Kidney (tissue), 14 donors: ENCODE measurements around the gene DMBX1. TPM values are rescaled to one million over a fixed set of nuclear protein-coding genes. Genes with fewer than 3 reads are reported as not detected.
A peak's percentile ranks its signal among the peaks of the same experiment; 100 is the strongest.

ENCODE experiments used
- DNase-seq, 5 donors: peaks; one replicate each; pipeline ENCODE4 v3.0.0-alpha.2; 2013 to 2020
- FAIRE-seq: peaks from 2 replicates; lab custom pipeline; 2012; peaks lifted over from hg19 to GRCh38; lab: Jason Lieb, UNC
- H3K27ac ChIP-seq, 2 donors: one replicate each; pipeline ENCODE4 v1.7.0; 2013; ENCODE audit warnings: low read depth in 2 of 2, low read length in 2 of 2, inconsistent platforms in 1 of 2
- H3K27me3 ChIP-seq: one replicate; pipeline ENCODE4 v1.7.1; 2013; ENCODE audit warnings: low read length, inconsistent platforms; ENCODE audit not compliant: control insufficient read depth, insufficient read depth
- H3K36me3 ChIP-seq, 3 donors: one replicate each; pipeline versions ENCODE4 v1.7.0 to v1.7.1; 2013; ENCODE audit warnings: low read length in 3 of 3, control low read depth in 1 of 3, inconsistent platforms in 1 of 3; ENCODE audit not compliant: insufficient read depth in 3 of 3, control insufficient read depth in 2 of 3
- H3K4me1 ChIP-seq, 3 donors: one replicate each; pipeline versions ENCODE4 v1.7.0 to v1.7.1; 2013; ENCODE audit warnings: low read length in 3 of 3, inconsistent platforms in 1 of 3, low read depth in 1 of 3; ENCODE audit not compliant: control insufficient read depth in 2 of 3, insufficient read depth in 2 of 3
- H3K4me3 ChIP-seq, 3 donors: one replicate each; pipeline versions ENCODE4 v1.7.0 to v1.8.1; 2013; ENCODE audit warnings: low read length in 3 of 3, control low read depth in 1 of 3, inconsistent platforms in 1 of 3
- H3K9ac ChIP-seq, 3 donors: one replicate each; pipeline versions ENCODE4 v1.7.0 to v1.7.1; 2013; ENCODE audit warnings: low read length in 3 of 3, control low read depth in 1 of 3, inconsistent platforms in 1 of 3
- H3K9me3 ChIP-seq, 3 donors: one replicate each; pipeline versions ENCODE4 v1.7.0 to v1.7.1; 2013; ENCODE audit warnings: low read length in 3 of 3, control low read depth in 1 of 3, inconsistent platforms in 1 of 3; ENCODE audit not compliant: control insufficient read depth in 2 of 3, insufficient read depth in 1 of 3
- intact Hi-C: fragments of 100-400 bp; cut with DNase I; formaldehyde crosslinking; loops from one replicate; pipeline ENCODE4 v1.11.1; 2022
- polyA plus RNA-seq: library from polyadenylated mRNA; stranded (reverse); fragments of 350-450 nt; fragmentation: Illumina TruSeq; extraction: RNeasy Lipid Tissue Mini Kit (QIAGEN cat#74804); gene quantifications from one replicate; pipeline ENCODE4 v1.2.3, GENCODE V29; 2014; ENCODE audit warnings: low read depth, low replicate concordance; ENCODE audit not compliant: insufficient read depth
- total RNA-seq: library from RNA; stranded (reverse); fragmentation: NEBNext Ultra II Directional; extraction: Animal tissue kit (Norgen Biotek cat#: 25700); gene quantifications from one replicate; pipeline ENCODE4 v1.2.1, GENCODE V29; 2021
- TF ChIP-seq, protein P1 (sequence below): IDR thresholded peaks from 3 replicates; pipeline ENCODE4 v1.5.1; 2012; ENCODE audit warnings: mild to moderate bottlenecking, moderate library complexity, borderline replicate concordance; ENCODE audit not compliant: insufficient read depth; ENCODE audit errors: extremely low read depth
- donor health status: control.
- donor health status: control.
- donor health status: control.
- donor health status: control.
- donor health status: control.
- donor health status: DM: yes; HTN: yes; CAD: no.
- donor health status: Normal renal cell carcinoma (clear cell type).

The DMBX1 gene
- total and polyA plus RNA-seq, 2 donors from 2014 or later: not detected

DNA sequence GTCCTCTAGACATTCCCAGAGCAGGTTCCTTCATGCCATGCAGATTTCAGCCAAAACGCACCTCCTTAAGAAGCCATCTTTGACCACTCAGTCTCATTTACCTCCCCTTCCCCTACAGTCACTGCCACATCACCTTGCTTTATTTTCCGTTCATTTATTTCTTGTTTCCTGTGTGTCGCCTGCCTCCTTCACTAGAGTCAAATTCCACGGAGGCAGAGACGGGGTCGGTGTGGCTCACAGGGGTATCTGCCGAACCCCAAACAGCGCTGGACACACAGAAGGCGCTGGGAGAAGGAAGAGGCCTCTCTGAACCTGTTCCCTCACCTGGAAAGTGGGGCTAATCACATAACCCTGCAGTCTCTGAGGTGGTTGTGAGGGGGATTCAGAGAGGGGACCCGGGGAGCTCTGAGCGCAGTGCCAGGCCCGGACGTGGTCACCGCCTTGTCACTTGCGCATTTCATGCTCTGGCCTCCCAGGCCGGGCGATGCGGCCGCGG lies 23.6 kb upstream of the DMBX1 start:
- H3K9me3 ChIP-seq: no peaks in the 10 kb centered on the region
- no peak overlapping the region for H3K9ac ChIP-seq
- intact Hi-C loops: no loop called here
- H3K4me1 ChIP-seq: peaks cover 0 to 6% (median 6%) of the 10 kb centered on the region in 3 donors
- H3K27ac ChIP-seq: no peak overlapping the region
- no peak for FAIRE-seq
- no peak overlapping the region for H3K4me3 ChIP-seq
- TF ChIP-seq, protein P1, sequence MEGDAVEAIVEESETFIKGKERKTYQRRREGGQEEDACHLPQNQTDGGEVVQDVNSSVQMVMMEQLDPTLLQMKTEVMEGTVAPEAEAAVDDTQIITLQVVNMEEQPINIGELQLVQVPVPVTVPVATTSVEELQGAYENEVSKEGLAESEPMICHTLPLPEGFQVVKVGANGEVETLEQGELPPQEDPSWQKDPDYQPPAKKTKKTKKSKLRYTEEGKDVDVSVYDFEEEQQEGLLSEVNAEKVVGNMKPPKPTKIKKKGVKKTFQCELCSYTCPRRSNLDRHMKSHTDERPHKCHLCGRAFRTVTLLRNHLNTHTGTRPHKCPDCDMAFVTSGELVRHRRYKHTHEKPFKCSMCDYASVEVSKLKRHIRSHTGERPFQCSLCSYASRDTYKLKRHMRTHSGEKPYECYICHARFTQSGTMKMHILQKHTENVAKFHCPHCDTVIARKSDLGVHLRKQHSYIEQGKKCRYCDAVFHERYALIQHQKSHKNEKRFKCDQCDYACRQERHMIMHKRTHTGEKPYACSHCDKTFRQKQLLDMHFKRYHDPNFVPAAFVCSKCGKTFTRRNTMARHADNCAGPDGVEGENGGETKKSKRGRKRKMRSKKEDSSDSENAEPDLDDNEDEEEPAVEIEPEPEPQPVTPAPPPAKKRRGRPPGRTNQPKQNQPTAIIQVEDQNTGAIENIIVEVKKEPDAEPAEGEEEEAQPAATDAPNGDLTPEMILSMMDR: no peak
- H3K36me3 ChIP-seq: no peaks in the 10 kb centered on the region
- no peak for DNase-seq
- H3K27me3 ChIP-seq: peaks cover 15% of the 10 kb centered on the region

DNA sequence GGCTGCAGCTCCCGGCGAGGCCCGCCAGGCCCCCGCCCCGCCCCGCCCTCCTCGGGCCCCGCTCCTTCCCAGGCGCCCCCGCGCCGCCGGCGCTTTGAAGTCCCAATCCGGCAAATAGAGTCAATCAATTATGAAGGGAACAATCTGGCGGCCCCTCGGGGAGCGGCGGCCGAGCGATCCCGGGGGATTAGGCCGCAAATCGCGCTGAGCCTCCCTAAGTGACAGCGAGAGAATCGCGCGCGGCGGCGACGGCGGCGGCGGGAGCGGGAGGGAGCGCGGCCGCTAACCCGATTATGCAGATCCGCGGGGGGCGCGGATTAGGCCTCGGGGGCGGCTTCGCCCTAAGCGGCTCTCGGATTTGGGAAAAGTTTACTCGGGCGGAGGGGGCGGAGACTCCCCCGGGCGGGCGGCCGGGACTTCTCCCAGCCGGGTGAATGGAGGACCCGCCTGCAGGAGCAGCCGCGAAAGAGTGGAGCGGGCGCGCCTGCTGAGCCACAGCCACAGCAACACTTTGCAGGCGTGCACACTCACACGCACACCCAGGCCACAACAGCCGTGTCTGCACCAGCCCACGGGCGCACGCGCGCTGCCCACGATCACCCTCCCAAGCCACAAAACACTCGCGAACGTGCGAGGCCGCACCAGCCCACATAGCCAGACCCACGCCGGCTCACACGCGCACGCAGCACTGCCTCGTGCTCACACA lies 23.0 kb upstream of the DMBX1 start:
- DNase-seq: peak; percentile 47 to 81 (median 68)
- TF ChIP-seq, protein P1: no peak
- Histone ChIP-seq H3K9ac (no peak overlapping the region), H3K4me1 (peaks cover 0 to 6% (median 6%) of the 10 kb centered on the region in 3 donors), H3K27ac (no peak overlapping the region), H3K4me3 (peak overlapping the region; percentile 26 to 56 (median 39)), H3K27me3 (peaks cover 15% of the 10 kb centered on the region), H3K9me3 (no peaks in the 10 kb centered on the region), H3K36me3 (no peaks in the 10 kb centered on the region)
- FAIRE-seq: no peak
- intact Hi-C loops: no loop called here

DNA sequence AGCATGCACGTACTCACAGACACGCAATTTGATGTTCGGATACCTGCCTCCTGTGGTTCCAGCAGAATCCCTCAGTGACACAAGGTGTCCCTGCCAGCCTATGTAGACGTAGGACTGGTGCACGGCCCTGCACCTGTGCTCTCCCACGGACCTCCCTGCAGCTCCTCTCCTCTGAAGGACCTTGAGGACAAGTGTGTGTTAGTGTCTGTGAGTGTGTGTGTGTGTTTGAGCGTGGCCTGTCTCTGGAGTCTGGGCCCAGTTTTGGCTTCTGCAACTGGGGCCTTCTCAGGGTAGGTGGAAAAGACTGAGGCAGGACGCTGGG lies 22.5 kb upstream of the DMBX1 start:
- TF ChIP-seq, protein P1: no peak
- FAIRE-seq (no peak), DNase-seq (no peak)
- Histone ChIP-seq H3K4me3 (peak overlapping the region; percentile 26 to 56 (median 39)), H3K27me3 (peaks cover 15% of the 10 kb centered on the region), H3K27ac (no peak overlapping the region), H3K4me1 (peaks cover 0 to 6% (median 6%) of the 10 kb centered on the region in 3 donors), H3K36me3 (no peaks in the 10 kb centered on the region), H3K9ac (no peak overlapping the region), H3K9me3 (no peaks in the 10 kb centered on the region)
- intact Hi-C loops: no loop called here
